NOMO-1 treated with dmso at 0.1 percent for 144 hours (cell line): ENCODE results near the gene ZNF653.

Experiments
- DNase-seq: peaks from one replicate; lab custom pipeline; 2025; ENCODE audit not compliant: unreplicated experiment; lab: John Stamatoyannopoulos, UW

ZNF653 gene

GRCh38 chr19:11505504-11506100 lies at the start of gene ZNF653:
ZNF653 (minus strand) TSS chr19:11505839; CDS start chr19:11505786, 53 bp downstream.
- peak; percentile 94 for DNase-seq

GRCh38 chr19:11555246-11555645 lies 49.6 kb upstream of the ZNF653 start:
- no peak for DNase-seq

GRCh38 chr19:11554160-11554559 lies 48.5 kb upstream of the ZNF653 start:
- DNase-seq: no peak

GRCh38 chr19:11552666-11553372 lies 47.2 kb upstream of the ZNF653 start:
- DNase-seq: no peak

GRCh38 chr19:11551603-11552235 lies 46.1 kb upstream of the ZNF653 start:
- no peak for DNase-seq

- DNase-seq: no peak
These were observed 44.6 kb upstream of the ZNF653 start for GRCh38 chr19:11550265-11550664.

- no peak for DNase-seq
These were observed 43.8 kb upstream of the ZNF653 start for GRCh38 chr19:11549386-11549953.

GRCh38 chr19:11547929-11548700 lies 42.5 kb upstream of the ZNF653 start:
- no peak for DNase-seq

GRCh38 chr19:11541238-11541637 lies 35.6 kb upstream of the ZNF653 start:
- DNase-seq: no peak

- no peak for DNase-seq
These were observed 35.0 kb upstream of the ZNF653 start for GRCh38 chr19:11540645-11541044.

- no peak for DNase-seq
These were observed 34.1 kb upstream of the ZNF653 start for GRCh38 chr19:11539495-11540365.

GRCh38 chr19:11538232-11539036 lies 32.8 kb upstream of the ZNF653 start, which contains the start of gene CNN1:
CNN1 (plus strand) TSS chr19:11538851; CDS start chr19:11538928, 77 bp downstream.
- no peak for DNase-seq

- DNase-seq: peak; percentile 46
These were observed 30.4 kb upstream of the ZNF653 start for GRCh38 chr19:11535792-11536595.

GRCh38 chr19:11534948-11535347 lies 29.3 kb upstream of the ZNF653 start:
- DNase-seq: no peak

GRCh38 chr19:11534538-11534937 lies 28.9 kb upstream of the ZNF653 start:
- no peak for DNase-seq

- peak; percentile 8 for DNase-seq
These were observed 24.8 kb upstream of the ZNF653 start for GRCh38 chr19:11530432-11530831.

- peak; percentile 96 for DNase-seq
These were observed 23.1 kb upstream of the ZNF653 start, which contains the start of gene ECSIT for GRCh38 chr19:11528551-11529341. ECSIT (minus strand) TSS chr19:11529134; CDS start chr19:11519170, 9,964 bp downstream.

- DNase-seq: no peak
These were observed 13.5 kb upstream of the ZNF653 start for GRCh38 chr19:11519138-11519537.
